A673 (cell line): Measurements from ENCODE around the gene IL1B.

Experiments used
- EZH2 ChIP-seq: fragments of 200-600 bp; sonication (generic); IDR thresholded peaks from 2 replicates; pipeline ENCODE4 v1.6.1; 2017; ENCODE audit warnings: borderline replicate concordance, low read depth, mild to moderate bottlenecking, mixed read lengths, antibody characterized with exemption, low read length; ENCODE audit not compliant: poor library complexity, severe bottlenecking
- TF ChIP-seq, protein P1 (sequence below): fragments of 300-800, 200-600 bp; sonication (generic); conservative IDR thresholded peaks from 2 replicates; pipeline ENCODE4 v1.5.1; 2017; ENCODE audit warnings: low read depth, mild to moderate bottlenecking, antibody characterized with exemption, low read length, moderate library complexity, mixed read lengths

DNA sequence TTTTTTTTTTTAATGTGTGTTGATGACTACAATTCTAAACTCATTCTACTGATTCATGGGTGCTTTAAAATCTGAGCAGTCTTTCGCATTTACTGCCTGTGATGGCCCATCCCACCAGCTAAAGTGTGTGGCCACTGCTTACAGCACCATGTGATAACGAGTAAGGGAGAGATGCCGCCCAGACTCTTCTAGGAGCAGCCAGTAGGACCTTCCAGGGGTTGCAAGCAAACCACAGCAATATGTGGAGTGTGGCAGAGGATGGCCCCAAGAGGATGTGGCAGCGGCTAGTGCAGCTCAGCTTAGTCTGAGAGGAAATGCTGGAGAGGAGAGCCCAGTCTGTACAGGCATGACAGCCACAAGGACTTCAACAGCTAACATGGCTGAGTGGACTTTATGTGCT is 14.9 kb downstream of the IL1B start:
- TF ChIP-seq, protein P1, sequence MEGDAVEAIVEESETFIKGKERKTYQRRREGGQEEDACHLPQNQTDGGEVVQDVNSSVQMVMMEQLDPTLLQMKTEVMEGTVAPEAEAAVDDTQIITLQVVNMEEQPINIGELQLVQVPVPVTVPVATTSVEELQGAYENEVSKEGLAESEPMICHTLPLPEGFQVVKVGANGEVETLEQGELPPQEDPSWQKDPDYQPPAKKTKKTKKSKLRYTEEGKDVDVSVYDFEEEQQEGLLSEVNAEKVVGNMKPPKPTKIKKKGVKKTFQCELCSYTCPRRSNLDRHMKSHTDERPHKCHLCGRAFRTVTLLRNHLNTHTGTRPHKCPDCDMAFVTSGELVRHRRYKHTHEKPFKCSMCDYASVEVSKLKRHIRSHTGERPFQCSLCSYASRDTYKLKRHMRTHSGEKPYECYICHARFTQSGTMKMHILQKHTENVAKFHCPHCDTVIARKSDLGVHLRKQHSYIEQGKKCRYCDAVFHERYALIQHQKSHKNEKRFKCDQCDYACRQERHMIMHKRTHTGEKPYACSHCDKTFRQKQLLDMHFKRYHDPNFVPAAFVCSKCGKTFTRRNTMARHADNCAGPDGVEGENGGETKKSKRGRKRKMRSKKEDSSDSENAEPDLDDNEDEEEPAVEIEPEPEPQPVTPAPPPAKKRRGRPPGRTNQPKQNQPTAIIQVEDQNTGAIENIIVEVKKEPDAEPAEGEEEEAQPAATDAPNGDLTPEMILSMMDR = no peak
- TF ChIP-seq EZH2 = no peak
